GM18498 (cell line): ENCODE results near the gene ACTL8.

Experiments used
- ATAC-seq: cut with Tn5 transposase; IDR thresholded peaks from one replicate; pipeline ENCODE4 v1.9.1; 2021; ENCODE audit warnings: mild to moderate bottlenecking, moderate library complexity; ENCODE audit not compliant: unreplicated experiment

ACTL8 gene

GRCh38 chr1:17837233-17838030 is 82.3 kb downstream of the ACTL8 start:
- ATAC-seq = no peak

DNA sequence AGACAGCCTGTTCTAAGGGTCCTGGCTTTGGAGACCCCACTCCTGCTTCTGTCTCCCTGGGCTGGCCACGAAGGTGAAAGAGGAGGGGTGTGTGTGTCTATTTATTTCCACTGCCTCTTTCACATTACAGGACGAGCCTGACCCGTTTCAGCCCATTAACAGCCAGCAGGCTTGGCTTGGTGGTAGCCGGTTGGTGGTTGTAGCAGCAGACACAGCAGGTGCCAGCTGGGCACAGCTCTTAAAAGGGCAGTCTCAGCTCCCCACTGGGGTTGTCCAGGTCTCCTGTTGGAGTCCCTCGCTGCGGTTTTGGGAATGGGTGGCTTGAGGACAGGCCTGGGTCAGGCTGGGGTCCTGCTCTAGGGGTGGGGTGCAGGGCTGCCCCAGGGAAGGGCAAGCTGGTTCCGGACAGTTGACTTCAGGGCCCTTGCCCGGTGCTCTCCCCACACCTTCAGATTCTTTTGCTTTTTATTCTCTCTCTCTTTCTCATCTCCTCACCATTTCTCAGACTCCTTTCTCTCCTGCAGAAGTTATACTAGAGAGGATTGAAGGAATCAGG is 84.6 kb downstream of the ACTL8 start:
- ATAC-seq = no peak

- ATAC-seq = no peak
These were observed 86.8 kb downstream of the ACTL8 start for GRCh38 chr1:17841944-17842343.

- ATAC-seq = no peak
These were observed 87.6 kb downstream of the ACTL8 start for GRCh38 chr1:17842686-17843085.

DNA sequence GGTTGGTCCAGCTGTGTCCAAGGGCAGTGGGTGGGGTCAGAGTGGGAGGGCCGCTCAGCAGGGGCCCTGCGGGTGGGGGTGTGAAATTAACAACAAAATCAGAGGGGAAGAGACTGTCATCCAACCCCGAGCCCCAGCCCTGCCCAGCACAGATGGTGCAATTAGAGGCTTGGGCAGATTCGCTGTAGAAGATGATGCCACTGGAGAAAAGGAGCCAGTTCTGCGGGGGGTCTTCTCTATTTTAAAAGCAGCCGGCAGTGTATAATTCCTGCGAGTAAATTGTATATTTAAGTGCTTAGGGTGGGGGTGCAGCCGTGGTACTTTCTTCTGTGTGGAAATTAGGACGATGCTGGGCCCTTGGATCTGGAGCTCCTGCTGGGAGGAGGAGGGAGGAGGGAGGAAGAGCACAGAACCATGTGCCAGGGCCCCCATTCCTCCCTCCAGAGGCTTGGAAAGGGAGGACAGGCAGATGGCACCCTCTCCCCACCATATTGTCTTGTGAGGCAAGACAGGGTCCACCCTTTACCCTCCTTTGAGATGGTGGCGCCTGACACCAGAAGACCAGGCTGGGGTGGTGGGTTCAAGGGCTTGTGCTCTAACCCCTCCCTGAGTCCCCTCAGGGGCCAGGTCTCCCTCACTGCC is 89.2 kb downstream of the ACTL8 start:
- ATAC-seq = no peak

GRCh38 chr1:17845583-17845982 is 90.5 kb downstream of the ACTL8 start:
- no peak for ATAC-seq

- no peak for ATAC-seq
These were observed 91.2 kb downstream of the ACTL8 start for GRCh38 chr1:17846341-17846740.

DNA sequence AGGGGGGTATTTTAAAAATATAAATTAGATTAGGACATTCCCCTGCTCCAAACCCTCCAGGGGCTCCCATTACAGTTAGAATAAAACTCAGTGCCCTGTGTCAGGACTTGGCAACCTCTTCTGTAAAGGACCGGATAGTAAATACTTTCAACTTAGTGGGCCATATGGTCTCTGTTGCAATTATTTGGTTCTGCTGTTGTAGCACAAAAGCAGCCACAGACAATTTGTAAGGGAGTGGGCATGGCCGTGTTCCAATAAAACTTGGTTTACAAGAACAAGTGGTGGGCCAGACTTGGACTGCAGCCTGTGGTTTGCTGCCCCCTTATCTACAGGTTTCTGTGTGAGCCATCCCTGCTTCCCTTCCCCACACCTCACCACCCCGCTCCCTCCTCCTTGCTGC is 92.0 kb downstream of the ACTL8 start:
- no peak for ATAC-seq

- ATAC-seq = no peak
These were observed 94.1 kb downstream of the ACTL8 start for GRCh38 chr1:17849216-17849615.

GRCh38 chr1:17851056-17851455 is 95.9 kb downstream of the ACTL8 start:
- ATAC-seq = no peak

GRCh38 chr1:17852383-17852782 is 97.2 kb downstream of the ACTL8 start:
- ATAC-seq = no peak

DNA sequence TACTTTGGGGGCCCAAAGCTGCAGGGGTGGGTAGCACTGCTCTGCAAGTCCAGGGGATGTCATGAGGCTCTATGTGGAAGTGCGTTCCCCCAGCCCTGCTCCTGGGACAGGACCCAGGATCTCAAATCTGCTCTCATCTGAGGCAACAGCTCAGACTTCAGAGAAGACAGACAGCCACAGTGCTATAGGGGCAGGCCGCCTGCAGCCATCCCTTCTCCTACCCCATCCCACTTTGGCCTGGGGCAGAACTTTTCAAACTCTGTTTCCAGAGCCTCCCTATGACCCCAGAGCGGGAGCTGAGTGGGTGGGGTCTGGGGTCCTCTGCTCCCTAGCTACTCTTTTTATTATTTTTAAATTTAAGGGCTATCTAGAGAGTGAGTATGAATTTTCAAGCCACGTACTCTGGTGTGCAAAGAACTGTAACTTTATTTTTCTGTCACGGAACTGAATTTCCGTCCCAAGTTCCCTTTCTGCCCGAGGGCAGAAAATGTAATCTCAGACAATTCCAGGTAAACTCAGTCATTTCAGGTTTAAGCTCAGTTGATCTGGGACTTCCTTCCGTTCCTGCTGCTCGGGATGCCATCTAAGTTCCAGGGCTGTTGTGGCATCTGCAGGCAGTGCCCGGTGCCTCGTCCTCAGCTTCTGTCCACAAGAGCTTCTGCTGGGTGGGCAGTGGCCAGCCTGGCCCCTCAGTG is 98.3 kb downstream of the ACTL8 start:
- no peak for ATAC-seq

DNA sequence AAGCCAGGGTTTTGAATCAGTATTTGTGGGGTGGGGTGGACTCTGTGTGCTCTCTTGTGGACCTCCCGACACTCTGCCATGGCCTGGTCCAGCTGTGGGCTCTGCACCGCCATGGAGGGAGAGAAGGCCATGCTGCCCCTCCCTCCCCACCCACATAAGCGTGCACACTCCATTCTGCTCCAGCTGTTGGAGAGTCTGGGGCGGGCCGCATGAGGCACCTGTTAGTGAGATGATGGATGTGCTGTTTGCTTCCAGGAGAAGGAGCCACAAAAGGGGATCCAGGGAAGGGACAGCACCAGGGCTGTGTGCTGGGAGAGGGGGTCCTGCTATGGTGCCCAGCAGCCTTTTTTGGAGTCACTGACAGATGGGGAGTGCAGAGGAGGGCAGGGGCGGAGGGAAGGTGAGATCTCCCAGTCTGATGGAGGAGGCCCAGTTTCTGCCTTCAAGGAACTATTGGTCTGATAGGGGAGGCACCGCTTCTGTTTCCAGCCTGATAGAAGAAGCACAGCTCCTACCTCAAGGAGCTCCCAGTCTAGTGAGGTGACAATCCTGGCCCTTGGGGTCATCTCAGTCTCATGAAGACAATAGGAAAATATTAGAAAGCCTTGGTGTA is 101.5 kb downstream of the ACTL8 start:
- no peak for ATAC-seq

- no peak for ATAC-seq
These were observed 102.0 kb downstream of the ACTL8 start for GRCh38 chr1:17857109-17857499.

- no peak for ATAC-seq
These were observed 102.9 kb downstream of the ACTL8 start for GRCh38 chr1:17857996-17858395.

DNA sequence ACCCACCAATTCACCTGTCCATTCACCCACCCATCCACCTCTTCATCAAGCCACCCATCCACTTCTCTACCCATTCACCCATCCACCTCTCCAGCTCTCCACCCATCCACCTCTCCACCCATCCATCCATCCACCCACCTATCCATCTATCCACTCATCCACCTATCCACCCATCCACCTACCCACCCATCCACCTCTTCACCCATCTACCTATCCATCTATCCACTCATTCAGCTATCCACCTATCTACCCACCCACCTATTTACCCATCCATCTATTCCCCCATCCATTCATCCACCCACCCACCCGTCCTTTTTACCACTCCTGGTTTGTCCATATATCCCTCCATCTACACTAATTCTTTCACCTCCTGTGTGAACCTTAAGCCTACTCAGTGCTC is 105.7 kb downstream of the ACTL8 start:
- no peak for ATAC-seq

DNA sequence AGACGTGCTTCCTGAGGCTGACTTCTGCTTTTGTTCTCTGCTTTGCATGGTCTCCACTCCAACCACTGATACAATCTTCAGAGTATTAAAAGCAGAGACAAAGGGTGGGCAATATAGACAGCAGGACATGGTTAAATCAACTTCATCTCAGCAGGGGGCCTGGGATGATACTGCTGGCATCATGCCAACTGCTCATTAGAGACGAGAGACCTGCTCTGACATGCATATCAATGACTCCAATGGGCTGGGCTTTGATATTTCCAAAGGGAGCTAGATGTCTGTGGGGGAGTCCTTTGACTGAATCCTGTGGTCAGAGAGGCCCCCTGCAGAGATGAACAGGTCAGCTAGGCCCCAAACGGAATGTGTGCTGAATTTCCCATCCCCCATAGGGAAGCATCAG is 106.6 kb downstream of the ACTL8 start:
- no peak for ATAC-seq

GRCh38 chr1:17862121-17862520 is 107.0 kb downstream of the ACTL8 start:
- no peak for ATAC-seq

- no peak for ATAC-seq
These were observed 111.0 kb downstream of the ACTL8 start for GRCh38 chr1:17865912-17866739.

- ATAC-seq = no peak
These were observed 111.6 kb downstream of the ACTL8 start for GRCh38 chr1:17866740-17867029.

DNA sequence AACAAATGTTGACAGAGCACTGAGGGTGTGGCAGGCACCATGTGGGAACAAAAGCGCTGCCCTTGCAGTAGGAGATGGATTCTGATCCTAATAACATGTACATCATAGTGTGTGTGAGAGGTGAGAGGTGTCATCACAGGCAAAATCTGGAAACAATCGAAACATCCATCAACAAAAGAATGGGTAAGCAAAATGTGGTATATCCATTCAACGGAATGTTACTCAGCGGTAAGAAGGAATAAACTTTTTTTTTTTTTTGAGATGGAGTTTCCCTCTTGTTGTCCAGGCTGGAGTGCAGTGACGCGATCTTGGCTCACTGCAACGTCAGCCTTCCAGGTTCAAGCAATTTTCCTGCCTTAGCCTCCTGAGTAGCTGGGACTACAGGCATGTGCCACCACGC is 112.3 kb downstream of the ACTL8 start:
- no peak for ATAC-seq
